OCI-LY1 (cell line): ENCODE results near the gene ARHGDIG.

ENCODE experiments used
- H2AFZ ChIP-seq: fragments of 200-600 bp; sonication (generic), shearing (Covaris generic); 2 replicates; pipeline ENCODE4 v1.6.0; 2014; ENCODE audit warnings: antibody characterized with exemption, mild to moderate bottlenecking, low read length
- H3F3A ChIP-seq: fragments of 200-600 bp; sonication (generic), shearing (Covaris generic); 2 replicates; pipeline ENCODE4 v1.6.0; 2014; ENCODE audit warnings: mild to moderate bottlenecking, antibody characterized with exemption, low read length, moderate library complexity; ENCODE audit not compliant: insufficient read depth
- H3K27ac ChIP-seq: fragments of 200-600 bp; sonication (generic); 2 replicates; pipeline ENCODE4 v1.5.1; 2014; ENCODE audit warnings: low read length, mixed run types, mild to moderate bottlenecking, low read depth; ENCODE audit not compliant: poor library complexity, severe bottlenecking
- H3K27me3 ChIP-seq: fragments of 200-600 bp; sonication (generic); 2 replicates; pipeline ENCODE4 v1.6.0; 2014; ENCODE audit warnings: antibody characterized with exemption, mild to moderate bottlenecking, low read length, moderate library complexity; ENCODE audit not compliant: insufficient read depth
- H3K36me3 ChIP-seq: fragments of 200-600 bp; sonication (generic); 2 replicates; pipeline ENCODE4 v1.6.1; 2014; ENCODE audit warnings: mild to moderate bottlenecking, antibody characterized with exemption, low read length, moderate library complexity, mixed read lengths; ENCODE audit not compliant: insufficient read depth
- H3K4me1 ChIP-seq: fragments of 200-600 bp; sonication (generic); 2 replicates; pipeline ENCODE4 v1.5.1; 2014; ENCODE audit warnings: mild to moderate bottlenecking, low read length, moderate library complexity; ENCODE audit not compliant: insufficient read depth, severe bottlenecking
- H3K4me2 ChIP-seq: fragments of 200-600 bp; sonication (generic), shearing (Covaris generic); 2 replicates; pipeline ENCODE4 v1.6.1; 2014; ENCODE audit warnings: low read length
- H3K4me3 ChIP-seq: fragments of 200-600 bp; sonication (generic); 2 replicates; pipeline ENCODE4 v1.5.1; 2014; ENCODE audit warnings: low read length, low read depth, mild to moderate bottlenecking, mixed read lengths; ENCODE audit not compliant: poor library complexity, severe bottlenecking
- H3K79me2 ChIP-seq: fragments of 200-600 bp; shearing (Covaris generic); 2 replicates; pipeline ENCODE4 v1.6.1; 2016; ENCODE audit warnings: mixed run types, low read length, mixed read lengths; ENCODE audit not compliant: insufficient read depth
- H3K9ac ChIP-seq: fragments of 200-600 bp; sonication (generic), shearing (Covaris generic); 2 replicates; pipeline ENCODE4 v1.6.1; 2014; ENCODE audit warnings: mild to moderate bottlenecking, low read length, mixed read lengths
- H3K9me2 ChIP-seq: fragments of 200-600 bp; sonication (generic), shearing (Covaris generic); 2 replicates; pipeline ENCODE4 v1.6.1; 2014; ENCODE audit warnings: low read depth, mild to moderate bottlenecking, low read length, mixed read lengths
- H3K9me3 ChIP-seq: fragments of 200-600 bp; shearing (Covaris generic); 2 replicates; pipeline ENCODE4 v1.6.1; 2014; ENCODE audit warnings: low read length, mixed read lengths
- H4K20me1 ChIP-seq: fragments of 200-600 bp; sonication (generic), shearing (Covaris generic); 2 replicates; pipeline ENCODE4 v1.6.0; 2016; ENCODE audit warnings: mild to moderate bottlenecking, low read length; ENCODE audit not compliant: insufficient read depth
- CTCF ChIP-seq: fragments of 200-600 bp; sonication (generic), shearing (Covaris generic); IDR thresholded peaks from 2 replicates; pipeline ENCODE4 v1.5.1; 2017; ENCODE audit warnings: mild to moderate bottlenecking, antibody characterized with exemption, low read length, moderate library complexity, mixed read lengths
- EZH2 ChIP-seq: fragments of 200-600 bp; sonication (generic), shearing (Covaris generic); IDR thresholded peaks from 2 replicates; pipeline ENCODE4 v1.8.0; 2017; ENCODE audit warnings: borderline replicate concordance, mixed run types, mild to moderate bottlenecking, antibody characterized with exemption, low read length, moderate library complexity, mixed read lengths

The ARHGDIG gene

GRCh38 chr16:317583-317982, 37.2 kb downstream of the ARHGDIG start:
- Histone ChIP-seq H3K36me3 (peaks cover 25% of the 10 kb centered on the region; the same call in 1 of the 2 replicates), H2AFZ (no peak overlapping the region), H3F3A (no peaks in the 10 kb centered on the region), H4K20me1 (no peaks in the 10 kb centered on the region), H3K4me1 (no peaks in the 10 kb centered on the region), H3K9me3 (no peaks in the 10 kb centered on the region), H3K79me2 (no peaks in the 10 kb centered on the region), H3K4me2 (no peak overlapping the region), H3K27me3 (no peaks in the 10 kb centered on the region), H3K9ac (no peak overlapping the region), H3K4me3 (no peak overlapping the region), H3K27ac (no peak overlapping the region), H3K9me2 (no peaks in the 10 kb centered on the region)
- no peak for TF ChIP-seq EZH2
- TF ChIP-seq CTCF: no peak

GRCh38 chr16:318628-319027, 38.2 kb downstream of the ARHGDIG start:
- TF ChIP-seq EZH2 (no peak), CTCF (peak; percentile 23)
- Histone ChIP-seq H3K9ac (no peak overlapping the region), H3K27ac (no peak overlapping the region), H3K9me3 (no peaks in the 10 kb centered on the region), H3K36me3 (peaks cover 16% of the 10 kb centered on the region; the same call in 1 of the 2 replicates), H4K20me1 (no peaks in the 10 kb centered on the region), H3K4me2 (no peak overlapping the region), H3K4me3 (no peak overlapping the region), H3F3A (no peaks in the 10 kb centered on the region), H3K4me1 (peaks cover 3% of the 10 kb centered on the region), H3K79me2 (no peaks in the 10 kb centered on the region), H3K27me3 (no peaks in the 10 kb centered on the region), H3K9me2 (no peaks in the 10 kb centered on the region), H2AFZ (no peak overlapping the region)

GRCh38 chr16:320206-320605, 39.8 kb downstream of the ARHGDIG start:
- H3K27me3 ChIP-seq: no peaks in the 10 kb centered on the region
- no peaks in the 10 kb centered on the region for H3K9me2 ChIP-seq
- H3K27ac ChIP-seq: no peak overlapping the region
- H3K79me2 ChIP-seq: no peaks in the 10 kb centered on the region
- no peak for TF ChIP-seq CTCF
- TF ChIP-seq EZH2: no peak
- no peak overlapping the region for H3K4me3 ChIP-seq
- peaks cover 19% of the 10 kb centered on the region for H3K4me1 ChIP-seq
- H2AFZ ChIP-seq: no peak overlapping the region
- no peaks in the 10 kb centered on the region for H3F3A ChIP-seq
- H3K9me3 ChIP-seq: no peaks in the 10 kb centered on the region
- H4K20me1 ChIP-seq: no peaks in the 10 kb centered on the region
- H3K4me2 ChIP-seq: no peak overlapping the region
- no peak overlapping the region for H3K9ac ChIP-seq
- H3K36me3 ChIP-seq: peaks cover 8% of the 10 kb centered on the region; the same call in 1 of the 2 replicates
